GM19438 (cell line): ENCODE data around the gene ERMP1.
"Not testable (repeated sequence)": the region's sequence is repeated elsewhere in the genome, so short reads cannot be mapped to it uniquely, and the experiment has no call there.

Source experiments
- ATAC-seq: cut with Tn5 transposase; IDR thresholded peaks from one replicate; pipeline ENCODE4 v1.9.1; 2021; ENCODE audit warnings: low read depth; ENCODE audit not compliant: unreplicated experiment

The ERMP1 gene

GRCh38 chr9:5786370-5787127, 46.4 kb downstream of the ERMP1 start:
- ATAC-seq: no peak

DNA sequence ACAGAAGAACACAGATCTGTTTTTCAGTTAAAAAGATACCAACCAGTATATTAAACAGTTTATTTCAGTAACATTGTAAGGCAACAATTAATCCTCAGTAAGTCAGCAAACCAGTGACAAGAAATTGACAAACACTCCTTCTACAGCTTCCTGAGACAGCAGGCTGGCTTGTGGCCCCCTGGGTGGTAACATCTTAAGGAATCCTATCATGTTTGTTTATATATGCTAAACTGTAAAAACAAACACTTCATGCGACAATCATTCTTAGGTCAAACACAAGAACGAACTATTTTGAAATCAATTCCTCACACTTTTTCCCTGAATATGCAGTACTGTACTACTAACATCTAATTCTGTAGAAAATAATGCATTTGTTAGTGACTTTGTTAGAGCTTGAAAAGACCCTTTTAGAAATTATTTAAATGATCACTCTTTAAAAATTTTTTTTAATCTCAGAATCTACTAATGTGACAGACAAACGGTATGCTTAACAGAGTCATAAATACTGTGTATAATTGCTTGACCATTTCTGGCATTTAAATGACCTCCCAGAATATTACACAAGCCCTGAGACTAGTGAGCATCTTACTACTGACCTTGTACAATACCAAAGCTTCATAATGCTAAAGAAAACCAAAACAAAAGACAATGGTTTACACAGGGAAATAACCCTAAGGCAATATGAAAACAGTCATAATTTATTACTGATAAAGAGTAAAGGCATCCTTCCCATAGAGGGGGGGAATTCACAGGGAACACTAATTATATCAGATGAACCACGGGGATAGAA, 48.2 kb downstream of the ERMP1 start:
- no peak for ATAC-seq

- ATAC-seq: no peak
Measured at GRCh38 chr9:5783982-5784381, 48.9 kb downstream of the ERMP1 start.

DNA sequence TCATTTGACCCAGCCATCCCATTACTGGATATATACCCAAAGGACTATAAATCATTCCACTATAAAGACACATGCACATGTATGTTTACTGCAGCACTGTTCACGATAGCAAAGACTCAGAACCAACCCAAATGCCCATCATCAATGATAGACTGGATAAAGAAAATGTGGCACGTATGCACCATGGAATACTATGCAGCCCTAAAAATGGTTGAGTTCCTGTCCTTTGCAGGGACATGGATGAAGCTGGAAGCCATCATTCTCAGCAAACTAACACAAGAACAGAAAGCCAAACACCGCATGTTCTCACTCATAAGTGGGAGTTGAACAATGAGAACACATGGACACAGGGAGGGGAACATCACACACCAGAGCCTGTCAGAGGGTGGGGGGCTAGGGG, 49.5 kb downstream of the ERMP1 start:
- ATAC-seq: not testable (repeated sequence)

DNA sequence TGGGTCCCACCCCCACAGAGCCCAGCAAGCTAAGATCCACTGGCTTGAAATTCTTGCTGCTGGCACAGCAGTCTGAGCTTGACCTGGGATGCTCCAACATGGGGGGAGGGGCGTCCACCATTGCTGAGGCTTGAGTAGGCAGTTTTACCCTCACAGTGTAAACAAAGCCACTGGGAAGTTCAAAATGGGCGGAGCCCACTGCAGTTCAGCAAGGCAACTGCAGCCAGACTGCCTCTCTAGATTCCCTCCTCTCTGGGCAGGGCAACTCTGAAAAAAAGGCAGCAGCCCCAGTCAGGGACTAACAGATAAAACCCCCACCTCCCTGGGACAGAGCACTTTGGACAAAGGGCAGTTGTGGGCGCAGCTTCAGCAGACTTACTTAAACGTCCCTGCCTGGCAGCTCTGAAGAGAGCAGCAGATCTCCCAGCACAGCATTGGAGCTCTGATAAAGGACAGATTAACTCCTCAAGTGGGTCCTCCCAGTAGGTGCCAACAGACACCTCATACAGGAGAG, 53.2 kb downstream of the ERMP1 start:
- not testable (repeated sequence) for ATAC-seq

DNA sequence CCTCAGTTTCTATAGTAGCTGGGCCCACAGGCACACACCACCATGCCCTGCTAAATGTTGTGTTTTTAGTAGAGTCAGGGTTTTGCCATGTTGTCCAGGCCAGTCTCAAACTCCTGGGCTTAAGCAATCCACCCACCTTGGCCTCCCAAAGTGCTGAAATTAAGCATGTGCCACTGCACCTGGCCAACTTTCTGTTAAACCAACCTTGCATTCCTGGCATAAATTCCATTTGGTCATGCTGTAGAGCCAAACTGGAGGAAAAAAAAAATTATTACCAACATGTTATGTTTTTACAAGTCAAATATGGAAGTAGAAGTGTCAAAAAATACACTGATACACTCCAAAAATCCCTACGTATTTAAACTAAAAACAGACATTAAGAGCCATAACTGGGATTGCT, 54.1 kb downstream of the ERMP1 start:
- no peak for ATAC-seq

- no peak for ATAC-seq
Measured at GRCh38 chr9:5773324-5773999, 59.5 kb downstream of the ERMP1 start.

- ATAC-seq: no peak
Measured at GRCh38 chr9:5767968-5768932, 64.7 kb downstream of the ERMP1 start.

- peak; percentile 96 for ATAC-seq
Measured at GRCh38 chr9:5764130-5764868, 68.6 kb downstream of the ERMP1 start.

DNA sequence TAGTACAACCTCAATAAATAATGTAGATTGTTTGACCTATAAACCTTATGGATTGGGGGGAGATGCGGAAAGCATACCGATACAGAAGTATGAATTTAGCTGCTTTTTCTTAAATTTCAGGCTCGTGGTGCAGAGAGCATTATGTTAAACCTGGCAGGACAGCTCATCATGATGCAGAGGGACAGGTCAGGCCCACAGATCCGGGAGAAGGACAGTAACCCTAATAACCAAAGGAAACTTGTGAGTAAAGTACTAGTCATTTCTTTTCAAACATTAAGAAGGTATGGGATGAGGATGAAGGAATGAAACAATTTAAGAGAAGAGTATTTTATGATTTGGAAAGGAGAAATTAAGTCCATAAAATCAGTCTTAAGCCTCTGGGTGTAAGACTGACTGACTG, 70.5 kb downstream of the ERMP1 start:
- ATAC-seq: no peak

GRCh38 chr9:5760338-5760737, 72.6 kb downstream of the ERMP1 start:
- ATAC-seq: no peak

GRCh38 chr9:5756633-5757032, 76.3 kb downstream of the ERMP1 start:
- ATAC-seq: no peak

DNA sequence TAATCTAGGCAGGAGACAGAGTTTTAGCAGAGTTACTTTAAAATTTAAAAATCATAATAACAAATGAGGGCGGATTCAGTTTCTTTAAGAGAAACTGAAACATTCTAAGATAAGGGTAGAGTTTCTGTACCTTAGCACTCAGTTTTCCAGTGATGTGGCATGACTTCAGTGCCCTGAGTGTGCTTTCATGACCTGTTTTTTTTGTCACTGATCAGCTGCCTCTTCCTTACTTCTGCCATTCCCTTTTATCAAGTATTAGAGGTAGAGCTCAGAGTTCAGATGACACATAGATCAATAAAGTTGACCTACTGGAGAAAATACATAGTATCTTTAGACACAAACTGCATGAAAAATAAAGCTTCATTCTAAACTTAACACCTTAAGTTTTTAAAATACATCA, 82.3 kb downstream of the ERMP1 start:
- ATAC-seq: no peak

- no peak for ATAC-seq
Measured at GRCh38 chr9:5749306-5749705, 83.6 kb downstream of the ERMP1 start.

- ATAC-seq: no peak
Measured at GRCh38 chr9:5748438-5748837, 84.5 kb downstream of the ERMP1 start.

DNA sequence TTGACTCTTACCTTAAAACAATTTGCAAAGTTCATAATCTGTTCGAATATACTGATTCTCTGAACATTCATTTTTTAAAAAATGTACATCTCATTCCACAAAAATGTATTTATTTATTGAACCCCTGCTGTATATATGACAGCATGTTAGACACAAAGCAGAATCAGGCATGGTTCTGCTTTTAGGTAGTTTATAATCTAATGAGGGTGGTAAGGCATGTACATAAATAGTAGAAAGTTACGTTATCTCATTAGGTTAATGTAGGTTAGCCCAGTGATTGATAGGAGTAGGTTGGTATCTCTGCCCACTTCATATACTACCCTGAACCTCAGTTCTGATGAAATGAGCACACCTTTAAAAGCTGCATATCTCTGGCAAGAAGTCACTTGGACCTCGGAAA, 89.8 kb downstream of the ERMP1 start:
- no peak for ATAC-seq

DNA sequence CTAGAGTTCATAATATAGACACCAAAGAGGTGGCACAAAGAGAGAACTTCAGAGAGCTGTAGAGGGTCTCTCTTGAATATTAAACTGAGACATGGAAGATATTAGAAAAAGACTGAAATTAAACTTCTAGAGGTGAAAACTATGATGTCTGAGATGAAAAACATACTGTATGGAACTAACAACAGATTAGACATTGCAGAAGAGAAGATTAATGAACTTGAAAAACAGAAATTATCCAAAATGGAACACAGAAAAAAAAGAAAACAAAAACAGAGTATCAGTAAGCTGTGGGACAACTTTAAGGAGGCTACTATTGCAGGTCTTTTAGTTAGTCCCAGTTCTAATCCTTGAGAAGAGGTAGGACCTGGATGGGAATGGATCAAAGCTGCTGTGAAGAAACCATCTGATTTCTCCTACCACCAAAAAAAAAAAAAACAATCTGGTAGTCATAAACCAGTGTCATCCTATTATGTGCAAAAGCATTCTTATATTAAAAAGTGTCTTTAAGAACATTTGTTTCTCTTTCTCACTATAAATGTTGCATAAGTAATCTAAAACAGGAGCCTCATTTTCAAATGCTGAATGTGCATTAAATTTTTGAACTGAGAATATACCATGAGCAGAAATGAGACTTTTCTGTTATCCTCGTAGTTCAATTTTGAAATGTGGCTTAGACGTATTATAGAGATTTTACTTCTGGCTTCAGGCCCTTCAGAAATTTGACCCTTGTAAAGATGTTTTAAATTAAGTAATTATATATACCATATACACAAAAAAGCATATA, 96.2 kb downstream of the ERMP1 start:
- no peak for ATAC-seq

DNA sequence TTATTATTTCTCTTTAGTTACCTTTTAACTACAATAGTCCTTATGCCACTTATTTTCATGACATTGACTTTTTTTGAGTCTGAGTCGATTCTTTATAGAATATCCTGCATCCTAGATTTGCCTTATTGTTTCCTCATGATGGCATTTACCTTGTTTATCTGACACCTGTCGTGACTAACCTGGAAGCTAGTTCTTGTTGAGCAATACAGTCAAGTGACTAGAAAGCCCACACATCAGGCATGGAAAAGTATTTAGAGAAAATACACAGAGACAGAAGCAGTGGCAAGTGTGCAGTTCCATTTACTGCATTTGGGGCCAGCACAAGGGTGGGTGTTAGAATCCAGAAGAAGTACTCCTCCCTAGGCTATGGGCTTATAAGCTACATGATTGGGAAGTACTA, 97.8 kb downstream of the ERMP1 start:
- ATAC-seq: no peak
